Trophoblast cell (in vitro differentiated cells and primary cell): ENCODE data around the gene BRD3OS.

Experiments
- DNase-seq, 2 donors: peaks; one replicate each; pipeline ENCODE4 v3.0.0-alpha.2; 2016
- H2AFZ ChIP-seq: 2 replicates; pipeline ENCODE4 v1.6.1; 2013; ENCODE audit warnings: low read length, moderate library complexity, mild to moderate bottlenecking; ENCODE audit not compliant: insufficient read depth, poor library complexity
- H2AK5ac ChIP-seq: 2 replicates; pipeline ENCODE4 v1.6.1; 2013; ENCODE audit warnings: mild to moderate bottlenecking, low read length
- H2BK120ac ChIP-seq: 2 replicates; pipeline ENCODE4 v1.6.1; 2013; ENCODE audit warnings: low read length, mild to moderate bottlenecking, moderate library complexity; ENCODE audit not compliant: insufficient read depth, poor library complexity
- H2BK12ac ChIP-seq: 2 replicates; pipeline ENCODE4 v1.6.1; 2013; ENCODE audit warnings: mild to moderate bottlenecking, low read length, moderate library complexity
- H2BK5ac ChIP-seq: 2 replicates; pipeline ENCODE4 v1.6.1; 2013; ENCODE audit warnings: low read length, low read depth, moderate library complexity, mild to moderate bottlenecking; ENCODE audit not compliant: poor library complexity
- H3K14ac ChIP-seq: 2 replicates; pipeline ENCODE4 v1.6.1; 2013; ENCODE audit warnings: mild to moderate bottlenecking, low read length
- H3K18ac ChIP-seq: 2 replicates; pipeline ENCODE4 v1.6.1; 2013; ENCODE audit warnings: mild to moderate bottlenecking, low read length
- H3K23ac ChIP-seq: 2 replicates; pipeline ENCODE4 v1.6.1; 2013; ENCODE audit warnings: low read length
- H3K27ac ChIP-seq: 2 replicates; pipeline ENCODE4 v1.5.1; 2013; ENCODE audit warnings: low read depth, mild to moderate bottlenecking, inconsistent platforms, low read length, moderate library complexity
- H3K27me3 ChIP-seq: 2 replicates; pipeline ENCODE4 v1.6.1; 2013; ENCODE audit warnings: inconsistent platforms, mild to moderate bottlenecking, low read length, moderate library complexity; ENCODE audit not compliant: insufficient read depth
- H3K36me3 ChIP-seq, 2 experiments: 1 replicate in 1 of 2; 2 replicates in 1 of 2; pipeline ENCODE4 v1.6.1; 2013; ENCODE audit warnings: low read length in 2 of 2, mild to moderate bottlenecking in 2 of 2, moderate library complexity in 1 of 2; ENCODE audit not compliant: insufficient read depth in 2 of 2, control insufficient read depth in 1 of 2
- H3K4ac ChIP-seq: 2 replicates; pipeline ENCODE4 v1.6.1; 2013; ENCODE audit warnings: low read depth, mild to moderate bottlenecking, low read length, moderate library complexity
- H3K4me1 ChIP-seq, 2 experiments: 1 replicate in 1 of 2; 2 replicates in 1 of 2; pipeline ENCODE4 v1.6.1; 2013; ENCODE audit warnings: low read length in 2 of 2, mild to moderate bottlenecking in 2 of 2, moderate library complexity in 1 of 2; ENCODE audit not compliant: insufficient read depth in 2 of 2, control insufficient read depth in 1 of 2
- H3K4me2 ChIP-seq: 2 replicates; pipeline ENCODE4 v1.6.1; 2013; ENCODE audit warnings: inconsistent platforms, mild to moderate bottlenecking, low read length, moderate library complexity
- H3K4me3 ChIP-seq: 2 replicates; pipeline ENCODE4 v1.5.1; 2013; ENCODE audit warnings: mild to moderate bottlenecking, low read depth, low read length, inconsistent platforms
- H3K79me1 ChIP-seq: one replicate; pipeline ENCODE4 v1.6.1; 2013; ENCODE audit warnings: low read length
- H3K79me2 ChIP-seq: 2 replicates; pipeline ENCODE4 v1.6.1; 2013; ENCODE audit warnings: low read length, mild to moderate bottlenecking; ENCODE audit not compliant: control insufficient read depth, insufficient read depth, poor library complexity
- H3K9ac ChIP-seq: 2 replicates; pipeline ENCODE4 v1.6.1; 2013; ENCODE audit warnings: mild to moderate bottlenecking, low read length
- H3K9me3 ChIP-seq: 2 replicates; pipeline ENCODE4 v1.6.1; 2013; ENCODE audit warnings: low read depth, mild to moderate bottlenecking, control low read depth, inconsistent platforms, low read length; ENCODE audit not compliant: insufficient read depth
- H4K12ac ChIP-seq: 2 replicates; pipeline ENCODE4 v1.6.1; 2013; ENCODE audit warnings: low read depth, mild to moderate bottlenecking, low read length, moderate library complexity
- H4K8ac ChIP-seq: 2 replicates; pipeline ENCODE4 v1.6.1; 2013; ENCODE audit warnings: low read depth, mild to moderate bottlenecking, low read length, moderate library complexity
- H4K91ac ChIP-seq: one replicate; pipeline ENCODE4 v1.6.1; 2013; ENCODE audit warnings: low read depth, mild to moderate bottlenecking, low read length, moderate library complexity
- WGBS: extraction: QIAGEN DNeasy Blood & Tissue Kit; methylation state at CpG from one replicate; pipeline ENCODE4 v1.1.7; 2013; ENCODE audit warnings: missing lambda C conversion rate; ENCODE audit not compliant: insufficient read length, insufficient coverage; ENCODE audit errors: extremely low coverage; 5-methylcytosine and 5-hydroxymethylcytosine counted together

The BRD3OS gene

DNA sequence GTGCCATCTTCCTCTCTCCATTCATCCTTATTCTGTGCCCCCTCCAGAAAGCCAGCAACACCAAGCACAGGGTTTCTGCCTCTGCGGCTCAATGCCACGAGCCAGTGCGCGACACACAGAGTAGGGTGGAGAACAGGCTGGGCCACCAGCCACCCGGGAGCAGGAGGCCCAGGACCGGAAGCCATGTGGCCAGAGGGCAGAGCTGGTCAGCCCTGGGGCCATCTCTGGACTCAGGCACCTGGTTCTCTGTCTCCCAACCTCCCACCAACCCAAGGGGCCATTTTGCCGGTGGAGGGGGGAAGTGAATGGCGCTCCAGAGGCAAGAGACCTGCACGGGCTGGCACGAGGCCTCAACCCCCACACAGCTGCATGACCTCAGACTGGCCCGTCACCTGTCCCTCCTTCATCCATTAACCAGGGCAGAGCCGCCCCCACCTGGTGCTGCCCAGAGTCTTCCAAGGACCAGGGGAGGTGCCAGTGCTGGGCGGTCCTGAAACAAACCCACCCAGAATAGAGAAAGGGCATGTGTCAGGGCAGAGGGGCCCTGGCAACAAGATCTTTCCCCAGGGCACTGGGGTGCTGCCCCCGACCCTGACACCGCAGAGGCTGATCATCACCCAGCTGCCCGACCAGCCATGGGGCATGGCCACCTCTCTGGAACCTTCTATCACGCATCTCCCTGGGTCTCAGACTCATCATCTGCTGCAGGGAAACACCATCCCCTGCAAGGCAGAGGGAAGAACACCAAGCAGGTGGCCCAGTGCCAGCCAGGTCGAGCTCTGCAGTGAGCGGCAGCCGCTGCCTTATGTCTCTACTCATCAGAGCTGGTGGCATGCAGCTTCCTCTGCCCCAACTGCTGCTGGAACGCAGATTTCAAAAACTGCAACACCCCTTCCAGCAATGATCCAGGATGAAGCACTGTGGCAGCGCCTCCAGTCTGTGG lies 45.1 kb upstream of the BRD3OS start:
- H3K18ac ChIP-seq = no peak overlapping the region
- no peaks in the 10 kb centered on the region for H3K27me3 ChIP-seq
- no peaks in the 10 kb centered on the region for H3K9me3 ChIP-seq
- peak in 1 of 2 donors; percentile 50 for DNase-seq
- H3K4me2 ChIP-seq = no peak overlapping the region
- peak overlapping the region; percentile 93 for H3K4ac ChIP-seq
- H3K4me3 ChIP-seq = no peak overlapping the region
- WGBS = no CpG with 5 or more reads among the region's 22 CpGs
- peaks cover 1% of the 10 kb centered on the region for H3K79me1 ChIP-seq
- peaks cover 44 to 46% of the 10 kb centered on the region in 2 experiments for H3K4me1 ChIP-seq
- no peak overlapping the region for H3K14ac ChIP-seq
- no peak overlapping the region for H3K23ac ChIP-seq
- no peak overlapping the region for H2AK5ac ChIP-seq
- H3K9ac ChIP-seq = no peak overlapping the region
- no peak overlapping the region for H2BK5ac ChIP-seq
- no peak overlapping the region for H4K8ac ChIP-seq
- H3K36me3 ChIP-seq = peaks cover 32 to 33% of the 10 kb centered on the region in 2 experiments
- no peak overlapping the region for H4K91ac ChIP-seq
- no peak overlapping the region for H2AFZ ChIP-seq
- no peak overlapping the region for H4K12ac ChIP-seq
- H2BK120ac ChIP-seq = no peak overlapping the region
- H2BK12ac ChIP-seq = no peak overlapping the region
- H3K79me2 ChIP-seq = peaks cover 72% of the 10 kb centered on the region
- no peak overlapping the region for H3K27ac ChIP-seq

DNA sequence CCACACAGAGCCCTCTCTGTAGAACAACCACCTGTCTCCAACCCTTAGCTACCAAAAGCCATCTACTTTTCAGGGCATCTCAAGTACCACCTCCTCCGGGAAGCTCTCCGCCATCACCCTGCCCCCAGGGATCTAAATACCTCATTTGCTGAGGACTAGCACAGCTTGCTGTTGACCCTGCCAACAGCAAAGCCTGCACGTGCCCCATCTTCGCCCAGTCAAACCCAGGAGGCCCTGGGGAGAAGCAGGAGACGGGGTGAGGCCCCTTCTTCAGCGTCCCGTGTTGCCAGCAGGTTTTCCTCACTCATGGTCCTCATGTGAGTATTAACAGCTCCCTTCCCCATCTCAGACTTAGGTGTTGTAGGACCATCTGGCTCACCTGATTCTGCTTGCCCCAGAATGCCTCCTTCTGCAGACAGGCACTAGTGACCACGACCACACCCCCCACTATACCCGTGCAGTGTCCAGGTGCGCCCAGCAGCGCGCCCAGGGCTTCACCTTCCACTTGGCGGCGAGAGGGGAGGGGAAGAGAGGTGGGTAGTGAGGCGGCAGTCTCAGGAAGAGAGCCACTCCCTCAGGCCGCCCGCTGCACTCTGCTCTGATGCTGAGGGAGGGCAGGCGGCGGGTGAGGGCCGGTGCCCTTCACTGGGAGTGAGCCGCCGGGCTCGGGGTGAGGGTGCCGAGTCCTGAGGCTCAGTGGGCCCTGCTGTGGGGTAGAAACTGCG lies 44.3 kb upstream of the BRD3OS start:
- peaks cover 43 to 46% of the 10 kb centered on the region in 2 experiments for H3K4me1 ChIP-seq
- no peaks in the 10 kb centered on the region for H3K9me3 ChIP-seq
- H3K23ac ChIP-seq = no peak overlapping the region
- no peak for DNase-seq
- H2BK5ac ChIP-seq = no peak overlapping the region
- no peak overlapping the region for H3K27ac ChIP-seq
- no peak overlapping the region for H4K8ac ChIP-seq
- H2BK12ac ChIP-seq = no peak overlapping the region
- H3K79me1 ChIP-seq = peaks cover 1% of the 10 kb centered on the region
- H4K12ac ChIP-seq = no peak overlapping the region
- H3K4ac ChIP-seq = peak overlapping the region; percentile 93
- WGBS = no CpG with 5 or more reads among the region's 25 CpGs
- no peak overlapping the region for H3K9ac ChIP-seq
- H3K4me2 ChIP-seq = no peak overlapping the region
- H3K79me2 ChIP-seq = peaks cover 77% of the 10 kb centered on the region
- H2BK120ac ChIP-seq = no peak overlapping the region
- H4K91ac ChIP-seq = no peak overlapping the region
- H3K27me3 ChIP-seq = no peaks in the 10 kb centered on the region
- no peak overlapping the region for H3K4me3 ChIP-seq
- H2AFZ ChIP-seq = no peak overlapping the region
- H3K36me3 ChIP-seq = peaks cover 33 to 36% of the 10 kb centered on the region in 2 experiments
- H2AK5ac ChIP-seq = no peak overlapping the region
- no peak overlapping the region for H3K14ac ChIP-seq
- H3K18ac ChIP-seq = peak overlapping the region; percentile 22

DNA sequence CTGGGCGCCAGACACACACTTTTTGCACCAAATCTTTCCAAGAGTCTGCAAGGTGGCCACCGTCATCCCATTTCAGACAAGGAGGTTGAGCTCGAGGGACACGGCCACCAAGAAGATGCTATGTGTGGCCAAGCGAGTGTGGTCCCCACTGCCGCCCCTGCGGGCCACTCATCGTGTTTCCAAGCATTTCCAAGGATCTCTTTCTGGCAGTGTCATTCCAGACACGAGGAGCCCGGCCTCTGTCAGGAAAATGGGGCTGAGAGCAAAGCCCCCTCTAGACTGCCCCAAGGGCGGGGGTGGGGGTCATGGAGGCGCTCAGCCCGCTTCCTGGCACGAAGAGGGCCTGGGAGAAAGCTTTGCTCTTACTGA lies 43.7 kb upstream of the BRD3OS start:
- H3K9ac ChIP-seq = no peak overlapping the region
- no peaks in the 10 kb centered on the region for H3K9me3 ChIP-seq
- no peak overlapping the region for H2BK12ac ChIP-seq
- no peak overlapping the region for H3K4me2 ChIP-seq
- no peak overlapping the region for H3K23ac ChIP-seq
- no peak overlapping the region for H2BK5ac ChIP-seq
- no CpG with 5 or more reads among the region's 14 CpGs for WGBS
- H3K79me2 ChIP-seq = peaks cover 76% of the 10 kb centered on the region
- H4K91ac ChIP-seq = no peak overlapping the region
- H3K4me1 ChIP-seq = peaks cover 39 to 46% of the 10 kb centered on the region in 2 experiments
- H3K4ac ChIP-seq = peak overlapping the region; percentile 93
- H4K8ac ChIP-seq = no peak overlapping the region
- peaks cover 37 to 40% of the 10 kb centered on the region in 2 experiments for H3K36me3 ChIP-seq
- no peak overlapping the region for H4K12ac ChIP-seq
- no peak overlapping the region for H2AFZ ChIP-seq
- peaks cover 1% of the 10 kb centered on the region for H3K79me1 ChIP-seq
- no peak overlapping the region for H3K27ac ChIP-seq
- H3K4me3 ChIP-seq = no peak overlapping the region
- no peak overlapping the region for H3K14ac ChIP-seq
- no peaks in the 10 kb centered on the region for H3K27me3 ChIP-seq
- DNase-seq = no peak
- no peak overlapping the region for H2AK5ac ChIP-seq
- no peak overlapping the region for H3K18ac ChIP-seq
- no peak overlapping the region for H2BK120ac ChIP-seq

DNA sequence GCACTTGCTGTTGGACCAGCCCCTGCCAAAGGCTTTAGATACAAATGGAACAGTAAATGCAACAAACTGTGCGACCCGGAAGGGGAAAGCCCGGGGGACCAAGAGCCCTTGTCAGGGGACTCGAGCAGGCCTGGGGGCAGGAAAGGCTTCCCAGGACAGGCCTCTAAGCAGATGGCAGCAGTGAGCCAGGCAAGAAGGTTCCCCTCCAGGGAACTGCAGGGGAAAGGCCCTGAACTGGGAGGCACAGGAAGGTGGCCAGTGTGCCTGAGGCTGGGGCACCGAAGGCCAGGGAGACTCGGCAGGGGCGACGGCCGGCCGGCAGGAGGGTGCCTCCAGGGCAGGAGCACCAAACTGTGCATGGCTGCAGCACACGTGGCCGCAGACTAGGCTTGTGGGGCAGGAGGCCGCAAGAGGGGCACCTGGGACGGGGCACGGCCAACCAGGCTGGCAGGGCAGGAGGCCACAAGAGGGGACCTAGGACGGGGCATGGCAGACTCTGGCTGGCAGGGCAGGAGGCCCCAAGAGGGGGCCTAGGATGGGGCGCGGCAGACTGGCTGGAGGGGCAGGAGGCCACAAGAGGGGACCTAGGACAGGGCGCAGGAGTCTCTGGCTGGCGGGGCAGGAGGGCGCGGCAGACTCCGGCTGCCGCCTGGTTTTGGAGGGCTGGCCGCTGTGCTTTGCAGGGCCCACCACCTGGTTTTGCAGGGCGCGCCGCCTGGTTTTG lies 43.2 kb upstream of the BRD3OS start:
- Histone ChIP-seq H3K27me3 (no peaks in the 10 kb centered on the region), H3K18ac (no peak overlapping the region), H4K12ac (no peak overlapping the region), H4K91ac (no peak overlapping the region), H3K36me3 (peaks cover 38% of the 10 kb centered on the region in 2 experiments), H3K4me2 (no peak overlapping the region), H3K4ac (peak overlapping the region; percentile 93), H2BK120ac (no peak overlapping the region), H2BK5ac (no peak overlapping the region), H2AFZ (no peak overlapping the region), H4K8ac (no peak overlapping the region), H3K9me3 (no peaks in the 10 kb centered on the region), H3K27ac (no peak overlapping the region), H3K4me1 (peaks cover 33 to 42% of the 10 kb centered on the region in 2 experiments), H2AK5ac (no peak overlapping the region), H2BK12ac (no peak overlapping the region), H3K9ac (no peak overlapping the region), H3K4me3 (no peak overlapping the region), H3K79me2 (peaks cover 75% of the 10 kb centered on the region), H3K23ac (no peak overlapping the region), H3K79me1 (peaks cover 1% of the 10 kb centered on the region), H3K14ac (no peak overlapping the region)
- no CpG with 5 or more reads among the region's 28 CpGs for WGBS
- no peak for DNase-seq
